Fibroblast of lung (primary cell): Measurements from ENCODE around the gene CD276. TPM values are rescaled to one million over a fixed set of nuclear protein-coding genes. Genes with fewer than 3 reads are reported as not detected.
A peak's percentile ranks its signal among the peaks of the same experiment; 100 is the strongest.

Experiments
- DNase-seq, 2 donors: peaks; one replicate each; pipeline versions ENCODE4 v3.0.0 to v3.0.0-alpha.2; 2010; ENCODE audit warnings: low read depth in 2 of 2
- H2AFZ ChIP-seq: 2 replicates; pipeline ENCODE4 v1.5.1; 2012; ENCODE audit warnings: low read length, control low read depth, inconsistent platforms
- H3K27ac ChIP-seq: 2 replicates; pipeline ENCODE4 v1.5.1; 2011; ENCODE audit warnings: low read length, control low read depth; ENCODE audit not compliant: insufficient read depth
- H3K27me3 ChIP-seq: 2 replicates; pipeline ENCODE4 v1.5.1; 2011; ENCODE audit warnings: mild to moderate bottlenecking, low read length; ENCODE audit not compliant: control insufficient read depth, insufficient read depth
- H3K36me3 ChIP-seq: 2 replicates; pipeline ENCODE4 v1.5.1; 2011; ENCODE audit warnings: low read length; ENCODE audit not compliant: control insufficient read depth, insufficient read depth
- H3K4me1 ChIP-seq: 2 replicates; pipeline ENCODE4 v1.5.1; 2011; ENCODE audit warnings: low read length; ENCODE audit not compliant: control insufficient read depth, insufficient read depth; ENCODE audit errors: extremely low read depth
- H3K4me2 ChIP-seq: 2 replicates; pipeline ENCODE4 v1.5.1; 2011; ENCODE audit warnings: low read length, control low read depth; ENCODE audit not compliant: insufficient read depth; ENCODE audit errors: extremely low read depth
- H3K4me3 ChIP-seq, 4 experiments: fragments of 200-600 bp in 1 of 4; sonication (generic) in 1 of 4; replicated peaks in 1 of 4; 2 replicates each; pipeline ENCODE4 v1.5.1; 2011 to 2016; ENCODE audit warnings: low read length in 4 of 4, low read depth in 3 of 4, mild to moderate bottlenecking in 3 of 4, control low read depth in 2 of 4, inconsistent platforms in 1 of 4, mixed read lengths in 1 of 4; ENCODE audit not compliant: insufficient read depth in 1 of 4; ENCODE audit errors: control extremely low read depth in 1 of 4
- H3K79me2 ChIP-seq: 2 replicates; pipeline ENCODE4 v1.5.1; 2012; ENCODE audit warnings: mild to moderate bottlenecking, low read length, inconsistent platforms; ENCODE audit not compliant: control insufficient read depth, insufficient read depth
- H3K9ac ChIP-seq: 2 replicates; pipeline ENCODE4 v1.5.1; 2011; ENCODE audit warnings: mild to moderate bottlenecking, low read length, control low read depth; ENCODE audit not compliant: insufficient read depth
- H3K9me3 ChIP-seq: 2 replicates; pipeline ENCODE4 v1.5.1; 2012; ENCODE audit warnings: low read depth, low read length; ENCODE audit not compliant: control insufficient read depth, insufficient read depth
- H4K20me1 ChIP-seq: 2 replicates; pipeline ENCODE4 v1.5.1; 2011; ENCODE audit warnings: low read length; ENCODE audit not compliant: control insufficient read depth, insufficient read depth; ENCODE audit errors: extremely low read depth
- EZH2 ChIP-seq: IDR thresholded peaks from 2 replicates; pipeline ENCODE4 v1.5.1; 2012; ENCODE audit warnings: low read length, control low read depth, mild to moderate bottlenecking; ENCODE audit errors: missing control alignments
- polyA plus RNA-seq, 2 donors: library from polyadenylated mRNA; depleted of rRNA in 1 of 2; stranded (reverse) in 1 of 2; unstranded in 1 of 2; fragments of >200 nt; gene quantifications; 2 replicates each; pipeline ENCODE4 v1.2.1, GENCODE V29; 2011 to 2012; ENCODE audit warnings: missing spikeins in 1 of 2
- total RNA-seq: library from RNA; depleted of rRNA; stranded (reverse); fragments of >200 nt; gene quantifications from 2 replicates; pipeline ENCODE4 v1.2.1, GENCODE V29; 2014
- TF ChIP-seq, protein P1 (sequence below), 2 donors: IDR thresholded peaks in 1 of 2; conservative IDR thresholded peaks in 1 of 2; 1 replicate in 1 of 2; 2 replicates in 1 of 2; pipeline ENCODE4 v1.5.1; 2011 to 2012; ENCODE audit warnings: low read length in 2 of 2, control low read depth in 1 of 2, inconsistent platforms in 1 of 2, low read depth in 1 of 2, mild to moderate bottlenecking in 1 of 2

CD276 gene
- total and polyA plus RNA-seq, 2 donors (not counting 1 experiment from before 2014, with no cell fraction given), result 88.5 to 103 TPM

GRCh38 chr15:73684581-73685455 lies 635 bp downstream of the CD276 start:
- Histone ChIP-seq H3K27ac (peak overlapping the region; percentile 68), H3K4me2 (peak overlapping the region; percentile 61), H3K4me3 (peak overlapping the region; percentile 73 to 94 (median 82)), H3K79me2 (peaks cover 51% of the 10 kb centered on the region), H4K20me1 (no peaks in the 10 kb centered on the region), H3K4me1 (peaks cover 39% of the 10 kb centered on the region), H3K9ac (peak overlapping the region; percentile 79), H2AFZ (no peak overlapping the region), H3K27me3 (no peaks in the 10 kb centered on the region), H3K36me3 (no peaks in the 10 kb centered on the region), H3K9me3 (no peaks in the 10 kb centered on the region)
- DNase-seq, result peak; percentile 63 to 77
- TF ChIP-seq EZH2, result no peak
- TF ChIP-seq, protein P1, sequence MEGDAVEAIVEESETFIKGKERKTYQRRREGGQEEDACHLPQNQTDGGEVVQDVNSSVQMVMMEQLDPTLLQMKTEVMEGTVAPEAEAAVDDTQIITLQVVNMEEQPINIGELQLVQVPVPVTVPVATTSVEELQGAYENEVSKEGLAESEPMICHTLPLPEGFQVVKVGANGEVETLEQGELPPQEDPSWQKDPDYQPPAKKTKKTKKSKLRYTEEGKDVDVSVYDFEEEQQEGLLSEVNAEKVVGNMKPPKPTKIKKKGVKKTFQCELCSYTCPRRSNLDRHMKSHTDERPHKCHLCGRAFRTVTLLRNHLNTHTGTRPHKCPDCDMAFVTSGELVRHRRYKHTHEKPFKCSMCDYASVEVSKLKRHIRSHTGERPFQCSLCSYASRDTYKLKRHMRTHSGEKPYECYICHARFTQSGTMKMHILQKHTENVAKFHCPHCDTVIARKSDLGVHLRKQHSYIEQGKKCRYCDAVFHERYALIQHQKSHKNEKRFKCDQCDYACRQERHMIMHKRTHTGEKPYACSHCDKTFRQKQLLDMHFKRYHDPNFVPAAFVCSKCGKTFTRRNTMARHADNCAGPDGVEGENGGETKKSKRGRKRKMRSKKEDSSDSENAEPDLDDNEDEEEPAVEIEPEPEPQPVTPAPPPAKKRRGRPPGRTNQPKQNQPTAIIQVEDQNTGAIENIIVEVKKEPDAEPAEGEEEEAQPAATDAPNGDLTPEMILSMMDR (conservative IDR thresholded peaks at IDR 0.05 in 1 of 2, IDR thresholded peaks at IDR 0.05 in 1 of 2; ENCODE audit: low read depth in 1 of 2, low read length in 2 of 2), result no peak

- TF ChIP-seq EZH2, result no peak
- TF ChIP-seq, protein P1 (conservative IDR thresholded peaks at IDR 0.05 in 1 of 2, IDR thresholded peaks at IDR 0.05 in 1 of 2; ENCODE audit: low read depth in 1 of 2, low read length in 2 of 2), result no peak
Measured at GRCh38 chr15:73685981-73686380, 1.8 kb downstream of the CD276 start.

DNA sequence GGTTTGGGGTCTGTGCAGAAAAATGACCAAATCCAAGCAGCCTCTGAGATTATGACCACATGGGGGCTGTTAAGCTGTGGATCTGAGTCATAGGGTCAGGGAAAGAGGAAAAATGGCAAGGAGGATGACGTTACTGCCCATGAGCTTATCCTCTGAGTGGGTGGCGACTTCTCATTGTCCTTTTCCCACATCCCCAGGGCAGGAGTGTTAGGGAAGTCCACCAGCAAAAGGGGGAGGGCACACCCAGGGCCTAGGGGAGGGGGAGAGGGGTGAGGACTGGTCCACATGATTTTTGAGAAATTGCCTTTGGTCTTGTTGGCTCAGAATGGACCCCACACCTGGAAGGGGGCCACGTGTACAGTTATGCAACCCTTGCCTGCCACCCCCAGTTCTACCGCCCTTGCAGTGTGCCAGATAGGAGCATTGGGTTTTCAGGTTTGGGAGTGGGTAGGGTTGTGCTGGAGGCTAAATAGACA lies 2.6 kb downstream of the CD276 start:
- no peaks in the 10 kb centered on the region for H3K27me3 ChIP-seq
- TF ChIP-seq EZH2, result no peak
- TF ChIP-seq, protein P1 (conservative IDR thresholded peaks at IDR 0.05 in 1 of 2, IDR thresholded peaks at IDR 0.05 in 1 of 2; ENCODE audit: low read depth in 1 of 2, low read length in 2 of 2), result no peak
- H2AFZ ChIP-seq, result no peak overlapping the region
- peak overlapping the region; percentile 68 for H3K27ac ChIP-seq
- peak overlapping the region; percentile 96 for H3K4me2 ChIP-seq
- peaks cover 50% of the 10 kb centered on the region for H3K4me1 ChIP-seq
- H4K20me1 ChIP-seq, result no peaks in the 10 kb centered on the region
- no peak overlapping the region for H3K9ac ChIP-seq
- no peaks in the 10 kb centered on the region for H3K36me3 ChIP-seq
- H3K4me3 ChIP-seq, result peak overlapping the region in 2 of 4 experiments; percentile 73 to 94
- H3K9me3 ChIP-seq, result no peaks in the 10 kb centered on the region
- peak; percentile 90 to 95 for DNase-seq
- H3K79me2 ChIP-seq, result peaks cover 69% of the 10 kb centered on the region

More at GRCh38 chr15:73685981-73686380, 1.8 kb downstream of the CD276 start:
- Histone ChIP-seq H3K4me2 (peak overlapping the region; percentile 96), H2AFZ (no peak overlapping the region), H3K9ac (peak overlapping the region; percentile 64), H3K4me1 (peaks cover 43% of the 10 kb centered on the region), H3K4me3 (peak overlapping the region; percentile 73 to 94 (median 82)), H3K9me3 (no peaks in the 10 kb centered on the region), H3K79me2 (peaks cover 63% of the 10 kb centered on the region), H3K27me3 (no peaks in the 10 kb centered on the region), H4K20me1 (no peaks in the 10 kb centered on the region), H3K27ac (peak overlapping the region; percentile 68), H3K36me3 (no peaks in the 10 kb centered on the region)
- peak in 1 of 2 donors; percentile 19 for DNase-seq
